SK-N-SH (cell line): ENCODE data around the gene TMPRSS13. TPM values are rescaled to one million over a fixed set of nuclear protein-coding genes. Genes with fewer than 3 reads are reported as not detected.

Source experiments
- GATA2 ChIP-seq: sonication (generic); formaldehyde crosslinking; IDR thresholded peaks from 2 replicates; pipeline ENCODE4 v1.5.0; 2020; ENCODE audit warnings: mild to moderate bottlenecking, missing genetic modification reagents
- polyA plus RNA-seq, 3 experiments: library from polyadenylated mRNA; depleted of rRNA; stranded (reverse); fragments of >200 nt; gene quantifications; 2 replicates each; pipeline ENCODE4 v1.2.3, GENCODE V29; 2012
- TF ChIP-seq, protein P1 (sequence below): IDR thresholded peaks from 2 replicates; pipeline ENCODE4 v1.4.0; 2012; ENCODE audit warnings: low read depth, borderline replicate concordance

Gene TMPRSS13
- polyA plus RNA-seq, 1 of the 3 experiments (the other 2 are of a cell fraction), result not detected

DNA sequence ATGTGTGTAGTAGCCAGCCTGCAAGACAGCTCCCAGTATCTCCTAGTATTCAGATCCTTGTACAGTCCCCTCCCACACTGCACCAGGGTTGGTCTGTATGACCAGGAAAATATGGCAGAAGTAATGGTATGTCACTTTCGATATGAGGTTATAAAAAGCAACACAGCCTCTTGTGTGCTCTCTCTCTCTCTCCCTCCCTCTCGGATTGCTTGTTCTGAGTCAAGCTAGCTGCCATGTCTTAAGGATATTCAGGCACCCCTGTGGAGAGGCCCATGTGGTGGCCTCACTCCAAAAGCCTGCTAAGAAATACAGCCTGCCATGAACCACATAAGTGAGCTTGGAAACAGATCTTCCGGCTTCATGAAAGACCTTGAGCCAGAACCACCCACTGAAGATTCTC, 78.1 kb downstream of the TMPRSS13 start (continued):
- TF ChIP-seq, protein P1, sequence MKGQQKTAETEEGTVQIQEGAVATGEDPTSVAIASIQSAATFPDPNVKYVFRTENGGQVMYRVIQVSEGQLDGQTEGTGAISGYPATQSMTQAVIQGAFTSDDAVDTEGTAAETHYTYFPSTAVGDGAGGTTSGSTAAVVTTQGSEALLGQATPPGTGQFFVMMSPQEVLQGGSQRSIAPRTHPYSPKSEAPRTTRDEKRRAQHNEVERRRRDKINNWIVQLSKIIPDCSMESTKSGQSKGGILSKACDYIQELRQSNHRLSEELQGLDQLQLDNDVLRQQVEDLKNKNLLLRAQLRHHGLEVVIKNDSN, result no peak
- TF ChIP-seq GATA2 (CRISPR knock-in tag), result no peak

Other genes starting within 250 kb of the TMPRSS13 start
- gene DSCAML1, start 132.2 kb downstream of the TMPRSS13 start, polyA plus RNA-seq (2012; rRNA removed), result not detected in 2 replicates
- not detected in 2 replicates for gene FXYD2, start 104.7 kb downstream of the TMPRSS13 start, polyA plus RNA-seq (2012; rRNA removed)
- gene FXYD6, start 52.7 kb downstream of the TMPRSS13 start, polyA plus RNA-seq (2012; rRNA removed), result 1.4 and 4.3 TPM in 2 replicates
- 0.05 TPM in 1 of 2 replicates, not detected in the other for gene IL10RA, start 57.0 kb upstream of the TMPRSS13 start, polyA plus RNA-seq (2012; rRNA removed)
- gene TMPRSS4, start 147.7 kb upstream of the TMPRSS13 start, polyA plus RNA-seq (2012; rRNA removed), result not detected in 2 replicates
- not detected in 2 replicates for gene SMIM35, start 157.6 kb upstream of the TMPRSS13 start, polyA plus RNA-seq (2012; rRNA removed)
- gene SCN4B, start 223.4 kb upstream of the TMPRSS13 start, polyA plus RNA-seq (2012; rRNA removed), result 1.2 and 2.0 TPM in 2 replicates
- 0.03 and 0.05 TPM in 2 replicates for gene SCN2B, start 247.2 kb upstream of the TMPRSS13 start, polyA plus RNA-seq (2012; rRNA removed)